Uterus (tissue), 2 donors: ENCODE data around the gene ZSWIM5.

Experiments used
- POLR2A ChIP-seq, 2 donors: fragments of 450-650 bp; IDR thresholded peaks; one replicate each; pipeline ENCODE4 v1.6.1; 2016; ENCODE audit warnings: antibody characterized with exemption in 2 of 2, mild to moderate bottlenecking in 1 of 2, moderate library complexity in 1 of 2
- TF ChIP-seq, protein P1 (sequence below), 4 experiments: fragments of 200-600 bp in 2 of 4; fragments of 450-650 bp in 2 of 4; sonication (generic) in 2 of 4; IDR thresholded peaks; one replicate each; pipeline ENCODE4 v1.5.1; 2016 to 2019; ENCODE audit warnings: antibody characterized with exemption in 4 of 4, mild to moderate bottlenecking in 2 of 4, moderate library complexity in 1 of 4

DNA sequence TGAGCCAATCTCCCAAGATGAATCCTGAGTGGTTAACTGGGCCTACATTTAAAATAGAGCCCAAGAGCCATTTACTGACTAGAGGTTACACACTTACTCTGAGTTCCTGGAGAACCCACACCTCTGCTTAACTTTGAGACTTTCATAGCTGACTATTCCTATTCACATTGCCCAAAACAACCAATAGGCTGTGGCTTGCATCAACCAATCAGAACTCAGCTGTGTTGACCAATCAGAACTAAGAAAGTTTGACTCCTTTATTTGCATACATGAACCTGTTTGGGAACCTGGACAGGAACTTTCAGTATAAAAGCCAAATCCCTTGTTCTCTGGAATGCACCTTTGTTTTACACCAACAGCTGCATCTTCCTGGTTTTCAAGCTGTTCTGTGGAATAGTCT is 9.5 kb downstream of the ZSWIM5 start:
- TF ChIP-seq, protein P1, sequence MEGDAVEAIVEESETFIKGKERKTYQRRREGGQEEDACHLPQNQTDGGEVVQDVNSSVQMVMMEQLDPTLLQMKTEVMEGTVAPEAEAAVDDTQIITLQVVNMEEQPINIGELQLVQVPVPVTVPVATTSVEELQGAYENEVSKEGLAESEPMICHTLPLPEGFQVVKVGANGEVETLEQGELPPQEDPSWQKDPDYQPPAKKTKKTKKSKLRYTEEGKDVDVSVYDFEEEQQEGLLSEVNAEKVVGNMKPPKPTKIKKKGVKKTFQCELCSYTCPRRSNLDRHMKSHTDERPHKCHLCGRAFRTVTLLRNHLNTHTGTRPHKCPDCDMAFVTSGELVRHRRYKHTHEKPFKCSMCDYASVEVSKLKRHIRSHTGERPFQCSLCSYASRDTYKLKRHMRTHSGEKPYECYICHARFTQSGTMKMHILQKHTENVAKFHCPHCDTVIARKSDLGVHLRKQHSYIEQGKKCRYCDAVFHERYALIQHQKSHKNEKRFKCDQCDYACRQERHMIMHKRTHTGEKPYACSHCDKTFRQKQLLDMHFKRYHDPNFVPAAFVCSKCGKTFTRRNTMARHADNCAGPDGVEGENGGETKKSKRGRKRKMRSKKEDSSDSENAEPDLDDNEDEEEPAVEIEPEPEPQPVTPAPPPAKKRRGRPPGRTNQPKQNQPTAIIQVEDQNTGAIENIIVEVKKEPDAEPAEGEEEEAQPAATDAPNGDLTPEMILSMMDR (IDR thresholded peaks at IDR 0.05): no peak
- TF ChIP-seq POLR2A (IDR thresholded peaks at IDR 0.05): no peak
